Fibroblast of peridontal ligament (primary cell): Measurements from ENCODE around the gene SELENBP1.
"Not testable (repeated sequence)": the region's sequence is repeated elsewhere in the genome, so short reads cannot be mapped to it uniquely, and the experiment has no call there.

Experiments
- DNase-seq: peaks from one replicate; pipeline ENCODE4 v3.0.0-alpha.2; 2010; ENCODE audit errors: extremely low read depth

SELENBP1 gene

DNA sequence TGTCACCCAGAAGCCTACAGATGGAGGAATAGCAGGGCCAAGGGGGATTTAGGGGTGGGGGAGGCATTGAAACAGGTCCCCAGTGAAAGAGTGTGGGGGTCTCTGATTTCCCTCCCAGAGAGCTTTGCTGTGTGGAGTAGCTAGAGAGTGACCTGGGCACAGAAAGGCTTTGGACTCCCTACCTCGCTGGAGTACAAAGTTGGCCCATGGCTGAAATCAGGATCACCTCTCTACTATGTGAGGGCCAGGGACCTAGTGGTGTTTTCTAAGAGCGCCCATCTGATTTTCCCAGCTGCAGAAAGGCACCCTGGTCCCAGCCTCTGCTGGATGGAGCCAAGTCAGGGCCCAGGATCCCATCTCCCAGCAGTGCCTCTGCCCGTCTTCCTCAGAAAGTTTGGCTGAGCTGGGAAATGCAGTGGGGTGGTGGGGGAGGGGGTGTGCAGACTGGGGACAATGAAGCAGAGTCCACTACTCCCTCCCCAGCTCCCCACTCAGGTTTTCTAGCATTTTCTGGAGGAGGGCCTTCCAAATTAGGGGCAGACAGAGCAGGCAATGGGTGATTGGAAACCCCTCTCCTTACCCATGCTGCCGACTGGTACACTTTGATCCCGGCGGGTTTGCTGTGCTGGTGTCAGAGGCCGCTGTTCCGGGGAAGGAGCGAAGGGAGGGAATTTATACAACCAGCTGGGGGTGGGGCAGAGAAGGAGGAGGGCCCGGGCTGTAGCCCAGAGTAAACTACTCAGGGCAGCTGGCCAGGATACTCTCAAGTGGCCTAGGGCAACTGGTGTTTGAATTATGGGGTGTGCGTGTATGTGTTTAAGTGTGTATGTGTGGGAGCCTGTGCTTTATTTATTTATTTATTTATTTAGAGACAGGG, at the start of gene SELENBP1:
Gene SELENBP1 (minus strand): TSS at position 648 of the 877 bp plus-strand sequence. CDS start 64 bp downstream, at position 584.
- DNase-seq: peak; percentile 83

DNA sequence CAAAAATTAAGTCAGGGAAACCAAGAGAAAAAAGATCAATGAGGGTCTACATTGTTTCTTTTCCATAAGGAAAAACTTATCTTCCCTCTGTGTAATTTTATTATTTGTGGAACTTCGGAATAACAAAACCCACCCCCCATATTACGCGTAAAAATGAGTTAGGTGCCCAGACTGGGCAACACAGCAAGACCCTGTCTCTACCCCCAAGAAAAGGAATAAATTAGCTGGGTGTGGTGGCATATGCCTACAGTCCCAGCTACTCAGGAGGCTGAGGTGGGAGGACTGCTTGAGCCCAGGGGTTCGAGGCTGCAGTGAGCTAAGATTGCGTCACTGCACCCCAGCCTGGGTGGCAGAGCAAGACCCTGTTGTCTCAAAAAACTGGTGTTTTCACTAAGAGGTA, 47.3 kb upstream of the SELENBP1 start:
- no peak for DNase-seq

DNA sequence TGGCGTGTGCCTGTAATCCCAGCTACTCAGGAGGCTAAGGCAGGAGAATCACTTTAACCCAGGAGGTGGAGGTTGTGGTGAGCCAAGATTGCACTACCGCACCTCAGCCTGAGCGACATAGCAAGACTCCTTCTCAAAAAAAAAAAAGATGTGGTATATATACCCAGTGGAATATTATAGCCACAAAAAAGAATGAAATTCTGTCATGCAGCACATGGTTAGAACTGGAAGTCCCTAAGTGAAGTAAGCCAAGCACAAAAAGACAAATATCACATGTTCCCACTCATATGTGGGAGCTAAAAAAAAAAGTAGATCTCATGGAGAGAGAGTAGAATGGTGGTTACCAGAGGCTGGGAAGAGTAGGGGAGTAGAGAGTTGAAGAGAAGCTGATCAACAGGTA, 45.6 kb upstream of the SELENBP1 start:
- DNase-seq: no peak

DNA sequence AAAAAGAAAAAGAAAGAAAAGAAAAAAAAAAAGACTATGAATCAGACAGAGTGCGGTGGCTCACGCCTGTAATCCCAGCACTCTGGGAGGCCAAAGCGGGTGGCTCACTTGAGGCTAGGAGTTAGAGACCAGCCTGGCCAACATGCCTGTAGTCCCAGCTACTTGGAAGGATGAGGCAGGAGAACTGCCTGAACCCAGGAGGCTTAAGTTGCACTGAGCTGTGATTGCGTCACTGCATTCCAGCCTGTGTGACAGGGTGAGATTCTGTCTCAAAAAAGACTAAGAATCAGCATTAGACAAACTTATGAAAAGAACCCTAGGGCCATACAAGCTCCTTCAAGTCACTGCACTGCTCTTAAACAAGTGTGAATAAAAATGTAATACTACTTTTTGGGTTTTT, 43.7 kb upstream of the SELENBP1 start:
- peak; percentile 66 for DNase-seq

DNA sequence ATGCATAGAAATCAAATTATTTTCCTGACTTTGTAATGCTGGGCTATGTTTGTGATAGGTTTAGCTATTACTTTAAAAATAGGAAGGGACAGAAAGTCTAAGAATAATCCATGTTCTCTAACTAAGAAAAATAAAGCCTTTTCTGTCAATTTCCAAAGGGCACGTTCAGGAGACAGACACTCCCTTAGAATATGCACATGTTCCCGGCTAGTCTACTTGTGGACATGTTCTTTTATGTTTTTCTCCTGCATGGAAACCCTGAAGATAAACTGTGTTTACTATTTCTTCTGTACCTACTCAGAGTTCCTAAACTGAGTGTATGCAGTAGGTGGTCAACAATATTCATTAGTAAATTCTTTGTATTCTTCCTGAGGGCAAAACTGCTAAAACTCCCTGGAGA, 39.4 kb upstream of the SELENBP1 start:
- DNase-seq: no peak

DNA sequence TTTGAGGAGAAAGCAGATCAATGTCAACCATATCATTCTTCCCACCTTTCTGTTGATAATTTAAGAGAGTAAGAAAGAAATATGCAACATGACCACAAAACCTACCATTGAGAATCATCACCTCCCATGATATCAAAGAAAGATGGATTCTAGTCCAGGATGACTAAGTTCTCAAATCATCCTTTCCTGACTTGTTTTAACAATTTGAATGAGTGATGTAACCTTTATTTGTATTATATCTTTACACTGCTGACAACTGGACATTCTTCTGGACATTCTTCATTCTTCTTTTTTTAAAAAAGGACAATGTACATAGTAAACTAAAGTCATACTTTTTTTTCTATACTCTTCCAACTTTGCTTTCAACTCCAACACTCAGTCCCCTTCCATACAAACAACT, 36.4 kb upstream of the SELENBP1 start:
- DNase-seq: no peak

DNA sequence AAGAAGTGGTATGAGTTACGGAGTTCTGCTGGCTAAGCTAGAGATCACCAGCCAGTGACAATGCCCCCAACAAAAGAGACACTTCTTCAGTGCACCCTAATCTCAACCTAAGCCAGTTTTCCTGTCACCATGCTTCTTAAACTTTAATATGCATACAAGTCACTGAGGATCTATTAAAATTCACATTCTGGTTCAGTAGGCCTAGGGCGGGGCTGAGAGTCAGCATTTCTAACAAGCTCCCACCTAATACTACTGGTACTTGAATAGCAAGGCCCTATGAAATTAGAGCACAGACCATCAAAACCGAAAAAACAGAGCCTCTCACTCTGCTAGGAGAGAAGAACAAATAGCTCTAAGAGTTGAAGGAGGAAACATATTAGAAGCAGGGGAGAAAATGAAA, 34.8 kb upstream of the SELENBP1 start:
- DNase-seq: no peak

DNA sequence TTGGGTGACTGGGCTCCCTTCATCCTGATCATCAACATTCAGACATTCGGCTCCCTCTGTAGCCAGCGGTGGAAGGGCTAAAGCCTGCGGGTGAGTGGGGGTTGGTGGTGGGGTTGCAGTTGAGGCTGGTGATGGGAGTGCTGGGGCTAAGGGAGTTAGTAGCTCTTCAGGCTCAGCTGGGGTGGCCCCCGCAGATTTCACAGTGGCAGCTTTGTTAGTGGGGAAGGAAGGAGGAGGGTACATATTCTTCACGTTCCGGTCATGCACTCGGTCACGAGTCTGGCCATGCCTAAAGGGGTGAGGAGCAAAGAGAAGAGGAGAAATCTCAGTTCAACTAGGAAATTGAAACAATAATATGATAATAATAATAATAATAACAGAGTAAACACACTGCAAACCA, 33.7 kb upstream of the SELENBP1 start:
- no peak for DNase-seq

DNA sequence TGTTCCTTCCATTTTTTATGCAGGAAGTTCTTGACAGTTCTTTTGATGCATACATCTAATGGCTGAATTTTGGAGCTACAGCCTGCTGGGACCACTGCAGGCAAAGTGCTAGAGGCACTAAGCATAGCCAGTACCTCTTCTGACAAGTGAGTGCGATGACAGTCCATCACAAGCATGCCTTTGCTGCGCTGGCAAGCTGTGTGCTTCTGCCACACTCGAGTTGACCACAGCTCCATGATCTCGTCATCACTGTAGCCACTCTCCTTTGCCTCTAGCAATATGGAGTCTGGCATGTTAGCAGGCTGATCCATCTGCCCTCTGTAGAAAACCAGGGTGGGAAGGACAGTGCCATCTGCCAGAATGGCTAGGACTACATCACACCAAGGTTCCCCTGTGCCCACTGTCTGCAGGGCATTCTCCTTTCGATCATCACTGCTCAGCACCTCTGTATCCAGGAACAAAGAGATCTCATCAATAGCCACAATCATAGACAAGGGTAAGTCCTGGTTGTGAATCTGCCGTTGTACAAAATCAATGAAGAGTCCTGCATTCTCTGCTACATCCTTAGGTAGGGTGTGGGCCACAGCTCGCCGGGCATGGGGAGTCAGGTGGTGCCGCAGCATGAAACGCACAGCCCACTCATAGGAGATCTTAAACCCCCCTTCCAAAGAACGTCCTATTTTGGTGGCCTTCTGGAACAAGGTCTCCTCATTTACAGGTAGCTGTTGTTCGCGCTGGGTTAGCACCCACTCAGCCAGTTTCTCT, 32.9 kb upstream of the SELENBP1 start:
- no peak for DNase-seq

DNA sequence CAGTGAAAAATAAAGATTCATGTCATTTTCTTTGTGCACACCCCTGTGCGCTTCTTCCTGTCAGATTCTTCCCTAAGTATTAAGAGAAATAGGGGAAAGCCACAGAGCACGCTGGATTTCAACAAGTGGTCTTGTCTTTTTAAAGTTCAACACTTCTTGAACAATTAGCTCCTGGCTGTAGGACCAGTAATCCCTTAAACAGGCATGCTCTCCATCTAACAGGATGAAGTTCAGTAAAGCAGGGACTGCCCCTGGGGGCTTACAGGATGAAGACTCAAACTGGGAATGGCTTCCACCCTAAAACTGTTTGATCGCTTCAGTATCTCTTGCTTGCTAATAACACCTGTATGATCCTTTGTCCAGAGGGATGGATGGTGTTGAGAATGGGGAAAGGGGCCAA, 31.1 kb upstream of the SELENBP1 start:
- no peak for DNase-seq

DNA sequence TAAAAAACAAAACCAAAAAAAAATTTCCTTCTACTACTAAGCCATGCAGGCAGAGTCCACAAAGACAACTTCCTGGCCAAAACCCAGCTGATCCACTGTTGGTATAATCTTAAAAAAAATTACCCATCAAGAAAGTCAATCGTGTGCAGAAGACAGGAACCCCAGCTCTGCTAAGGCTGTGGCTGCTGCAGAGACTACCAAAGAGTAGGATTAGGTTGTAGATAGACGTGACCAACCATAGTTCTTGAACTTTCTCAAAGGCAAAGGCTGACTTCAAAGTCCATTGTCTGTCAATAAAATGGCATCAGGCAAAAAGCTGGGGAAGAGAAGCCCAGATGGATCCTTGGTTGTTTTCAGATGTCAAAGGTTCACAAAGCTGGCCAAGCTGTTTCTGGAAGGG, 30.3 kb upstream of the SELENBP1 start:
- DNase-seq: no peak

DNA sequence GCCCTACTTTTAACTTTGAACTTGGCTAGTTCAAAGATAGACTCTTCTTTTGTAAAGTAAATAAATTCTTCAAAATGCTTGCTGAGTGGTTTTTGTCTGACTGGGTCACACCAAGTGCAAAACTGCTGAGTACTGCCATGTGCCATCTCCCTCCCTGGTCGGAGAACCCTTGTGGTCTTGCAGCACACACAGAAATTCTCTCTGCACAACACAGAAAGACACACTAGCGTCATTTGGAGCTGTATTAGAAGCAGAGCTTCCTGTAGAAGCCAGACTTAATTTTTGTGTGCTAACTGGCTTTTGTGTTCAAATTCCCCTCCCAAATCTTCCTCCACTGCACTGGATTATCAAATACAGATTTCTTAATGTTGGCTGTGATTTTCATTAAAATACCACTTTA, 29.4 kb upstream of the SELENBP1 start:
- no peak for DNase-seq

DNA sequence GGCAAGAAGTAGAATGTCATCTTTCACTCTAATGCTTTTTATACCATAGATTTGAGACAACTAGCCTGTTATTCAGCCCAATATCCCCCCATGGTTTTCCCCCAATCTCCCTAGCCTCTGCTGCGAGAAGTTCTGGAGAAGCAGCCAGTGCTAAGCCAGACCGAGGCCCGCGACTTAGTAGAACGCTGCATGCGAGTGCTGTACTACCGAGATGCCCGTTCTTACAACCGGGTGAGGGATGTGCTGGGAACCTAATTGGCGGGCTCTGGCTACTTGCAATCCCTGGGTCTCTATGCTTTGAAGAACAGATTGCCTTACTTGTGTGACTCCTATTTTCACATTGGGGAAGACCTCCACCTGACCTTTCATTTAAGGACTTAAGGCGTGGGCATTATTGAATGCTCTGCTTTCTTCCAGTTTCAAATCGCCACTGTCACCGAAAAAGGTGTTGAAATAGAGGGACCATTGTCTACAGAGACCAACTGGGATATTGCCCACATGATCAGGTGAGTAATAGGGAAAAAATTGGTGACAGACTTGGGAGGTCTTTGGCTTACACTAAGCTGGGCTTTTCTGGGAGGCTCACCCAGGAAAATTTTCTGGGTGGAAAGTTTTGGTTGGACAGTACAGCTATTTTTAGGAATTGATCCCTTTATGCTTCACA, 28.8 kb upstream of the SELENBP1 start:
- DNase-seq: no peak

DNA sequence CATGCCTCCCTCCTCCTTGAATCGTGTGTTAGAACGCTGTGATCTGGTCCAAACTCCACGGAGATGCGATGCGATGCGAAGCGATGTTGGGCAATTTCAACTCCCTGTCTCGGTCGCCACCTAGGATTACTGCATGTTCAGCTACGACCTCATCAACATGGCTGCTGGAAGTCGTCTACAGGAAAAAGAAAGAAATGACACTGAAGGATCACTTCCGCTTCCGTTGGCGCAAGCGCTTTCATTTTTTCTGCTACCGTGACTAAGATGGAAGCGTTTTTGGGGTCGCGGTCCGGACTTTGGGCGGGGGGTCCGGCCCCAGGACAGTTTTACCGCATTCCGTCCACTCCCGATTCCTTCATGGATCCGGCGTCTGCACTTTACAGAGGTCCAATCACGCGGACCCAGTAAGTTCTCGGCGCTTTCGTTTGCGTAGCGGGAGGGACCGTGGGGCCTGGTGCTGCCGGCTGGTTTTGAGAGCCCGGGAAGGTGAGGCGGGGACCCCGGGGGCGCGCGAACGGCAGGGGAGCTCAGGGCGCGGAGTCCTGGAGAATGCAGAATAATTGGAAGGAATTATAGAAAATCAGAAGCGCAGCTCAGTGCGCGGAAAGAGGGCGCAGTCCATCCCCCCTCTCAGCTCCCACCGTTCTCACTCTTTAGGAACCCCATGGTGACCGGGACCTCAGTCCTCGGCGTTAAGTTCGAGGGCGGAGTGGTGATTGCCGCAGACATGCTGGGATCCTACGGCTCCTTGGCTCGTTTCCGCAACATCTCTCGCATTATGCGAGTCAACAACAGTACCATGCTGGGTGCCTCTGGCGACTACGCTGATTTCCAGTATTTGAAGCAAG, 27.0 kb upstream of the SELENBP1 start, which contains the start of gene PSMB4:
Gene PSMB4 (plus strand): TSS at position 250 of the 848 bp plus-strand sequence. CDS start 15 bp downstream, at position 265.
- peak; percentile 96 for DNase-seq

DNA sequence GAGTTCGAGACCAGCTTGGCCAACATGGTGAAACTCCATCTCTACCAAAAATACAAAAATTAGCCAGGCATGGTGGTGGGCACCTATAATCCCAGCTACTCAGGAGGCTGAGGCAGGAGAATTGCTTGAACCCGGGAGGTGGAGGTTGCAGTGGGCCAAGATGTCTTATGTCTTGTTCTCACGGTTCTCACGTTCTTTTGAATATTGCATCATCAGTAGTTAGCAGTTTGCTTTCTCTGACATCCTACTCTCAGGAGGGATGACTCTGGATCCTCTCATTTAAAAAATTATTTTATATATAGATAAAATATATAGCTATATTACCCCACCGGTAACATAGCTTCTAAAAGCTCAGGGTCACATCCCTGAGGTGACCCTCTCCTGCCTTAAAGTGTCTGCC, 23.8 kb upstream of the SELENBP1 start:
- not testable (repeated sequence) for DNase-seq

DNA sequence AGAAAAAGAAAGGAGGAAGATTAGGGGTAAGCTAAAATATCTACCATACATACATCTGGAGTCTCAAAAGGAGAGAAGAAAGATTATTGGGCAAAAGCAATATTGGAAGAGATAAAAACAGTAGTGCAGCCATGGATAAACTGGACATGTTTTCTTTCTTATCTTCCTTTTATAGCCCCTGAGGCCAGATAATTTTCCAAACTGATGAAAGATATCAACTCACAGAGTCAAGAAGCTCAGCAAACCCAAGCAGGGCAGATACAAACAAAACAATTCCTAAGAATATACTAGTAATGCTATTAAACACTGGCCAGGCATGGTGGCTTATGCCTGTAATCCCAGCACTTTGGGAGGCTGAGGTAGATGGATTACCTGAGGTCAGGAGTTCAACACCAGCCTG, 21.1 kb upstream of the SELENBP1 start:
- no peak for DNase-seq

DNA sequence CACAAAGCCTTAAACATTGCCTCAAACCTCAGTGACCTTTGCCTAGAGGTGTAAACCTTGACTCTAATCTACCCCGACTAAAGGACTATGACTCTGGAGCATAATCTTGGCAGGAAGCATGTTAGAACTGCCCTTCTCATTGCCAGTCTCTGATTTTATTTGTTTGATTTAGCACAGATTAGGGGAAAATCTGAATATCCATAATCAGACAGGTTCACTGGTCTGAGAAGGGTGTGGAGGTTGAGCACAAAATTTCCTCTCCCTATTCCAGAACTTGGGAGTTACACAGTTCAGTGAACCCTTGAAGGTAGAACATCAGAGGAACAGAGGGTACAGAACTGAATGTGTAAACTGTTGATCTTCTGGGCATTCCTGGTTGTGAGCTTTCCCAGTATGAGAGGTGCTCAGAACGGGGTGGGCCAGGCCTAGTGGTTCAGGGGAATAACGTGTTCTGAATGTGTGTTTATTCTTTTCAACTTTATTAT, 18.6 kb upstream of the SELENBP1 start:
- DNase-seq: no peak

DNA sequence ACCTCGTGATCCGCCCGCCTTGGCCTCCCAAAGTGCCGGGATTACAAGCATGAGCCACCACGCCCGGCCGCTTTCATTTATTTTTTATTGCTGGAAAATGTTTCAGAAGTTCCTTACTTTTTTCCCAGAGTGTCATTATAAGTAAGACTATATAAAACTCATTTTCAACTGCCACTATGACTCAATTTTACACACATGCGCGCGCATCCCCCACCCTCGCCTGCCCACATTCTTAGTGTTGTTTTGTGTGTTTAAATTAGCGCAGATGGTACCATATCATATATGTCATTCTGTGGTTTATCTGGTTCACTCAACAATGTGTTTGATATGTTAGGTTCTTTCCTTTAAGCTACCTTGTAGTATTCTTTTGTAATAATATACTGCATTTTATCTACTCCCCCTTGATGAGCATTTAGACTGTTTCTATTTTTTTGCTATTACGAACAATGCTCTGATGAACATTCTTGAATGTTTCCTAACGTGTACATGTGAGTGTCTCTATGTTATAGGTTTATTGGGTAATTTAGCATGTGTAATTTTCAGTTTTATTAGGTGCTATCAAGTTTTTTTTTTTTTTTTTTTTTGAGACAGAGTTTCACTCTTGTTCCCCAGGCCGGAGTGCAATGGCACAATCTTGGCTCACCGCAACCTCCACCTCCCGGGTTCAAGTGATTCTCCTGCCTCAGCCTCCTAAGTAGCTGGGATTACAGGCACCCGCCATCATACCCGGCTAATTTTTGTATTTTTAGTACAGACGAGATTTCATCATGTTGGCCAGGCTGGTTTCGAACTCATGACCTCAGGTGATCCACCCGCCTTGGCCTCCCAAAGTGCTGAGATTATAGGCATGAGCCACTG, 17.9 kb upstream of the SELENBP1 start:
- DNase-seq: not testable (repeated sequence)

DNA sequence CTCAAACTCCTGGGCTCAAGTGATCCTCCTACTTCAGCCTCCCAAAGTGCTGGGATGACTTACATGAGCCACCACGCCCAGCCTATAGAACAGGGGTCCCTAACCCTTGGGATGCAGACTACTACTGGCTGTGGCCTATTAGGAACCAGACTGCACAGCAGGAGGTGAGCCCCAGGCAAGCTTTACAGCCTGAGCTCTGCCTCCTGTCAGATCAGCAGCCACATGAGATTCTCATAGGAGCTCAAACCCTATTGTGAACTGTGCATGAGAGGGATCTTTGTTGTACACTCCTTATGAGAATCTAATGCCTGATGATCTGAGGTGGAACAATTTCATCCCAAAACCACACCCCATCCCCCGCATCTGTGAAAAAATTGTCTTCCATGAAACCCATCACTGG, 13.5 kb upstream of the SELENBP1 start:
- no peak for DNase-seq

DNA sequence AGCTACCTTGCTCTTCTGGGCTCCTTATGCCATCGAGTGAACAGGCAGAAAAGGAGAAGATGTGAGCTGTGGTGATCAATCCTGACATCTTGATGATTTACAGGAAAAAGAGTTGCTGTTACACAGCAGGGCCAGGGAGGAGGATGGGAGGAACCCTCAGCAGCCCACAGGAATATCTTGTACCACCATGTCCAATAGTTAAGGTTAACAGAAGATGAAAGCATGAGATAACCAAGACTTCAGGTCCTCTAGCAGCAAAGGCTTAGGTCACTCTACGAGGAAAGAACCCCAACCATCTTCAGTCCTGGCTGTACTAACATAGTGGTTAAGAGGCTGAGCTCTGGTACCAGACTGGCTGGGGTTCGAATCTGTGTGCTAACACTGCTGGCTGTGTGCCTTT, 12.1 kb upstream of the SELENBP1 start:
- DNase-seq: no peak
